Measurements from ENCODE around the gene TMEM18. TPM values are rescaled to one million over a fixed set of nuclear protein-coding genes. Genes with fewer than 3 reads are reported as not detected.

The TMEM18 gene
- total and polyA plus RNA-seq, 9 of the 15 experiments (the other 6 are each of a cell fraction or from before 2014, with no cell fraction given) = 12.8 to 55.9 (median 21.8) TPM

DNA sequence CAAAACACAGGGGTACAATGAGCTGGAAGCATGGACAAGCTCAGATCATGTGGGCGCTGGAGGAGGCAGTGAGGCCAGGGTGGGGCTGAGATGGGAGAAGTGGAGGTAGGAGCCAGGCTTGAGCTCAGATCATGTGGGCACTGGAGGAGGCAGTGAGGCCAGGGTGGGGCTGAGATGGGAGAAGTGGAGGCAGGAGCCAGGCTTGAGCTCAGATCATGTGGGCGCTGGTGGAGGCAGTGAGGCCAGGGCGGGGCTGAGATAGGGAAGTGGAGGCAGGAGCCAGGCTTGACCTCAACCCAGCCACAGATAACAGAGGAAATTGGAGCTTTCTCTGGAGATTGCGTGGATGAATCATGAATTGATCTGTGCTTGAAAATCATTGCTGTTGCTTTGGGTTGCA lies 48.3 kb upstream of the TMEM18 start:
- Histone ChIP-seq H3K36me3 (ENCODE audit: control insufficient read depth, insufficient read depth, low read length) (no peaks in the 10 kb centered on the region), H3K79me2 (ENCODE audit: control insufficient read depth, insufficient read depth, low read length) (no peaks in the 10 kb centered on the region), H3K9me3 (replicated peaks; ENCODE audit: control insufficient read depth, insufficient read depth, low read depth, low read length) (no peaks in the 10 kb centered on the region), H3K4me1 (replicated peaks in 1 of 2; ENCODE audit: control insufficient read depth in 2 of 2, insufficient read depth in 2 of 2, low read length in 2 of 2) (no peaks in the 10 kb centered on the region), H3K27me3 (ENCODE audit: control insufficient read depth in 2 of 2, insufficient read depth in 2 of 2, low read length in 2 of 2) (peaks cover 11 to 37% of the 10 kb centered on the region in 2 experiments), H4K20me1 (replicated peaks; ENCODE audit: control insufficient read depth, insufficient read depth, low read length) (no peaks in the 10 kb centered on the region), H3K9me1 (ENCODE audit: control insufficient read depth, insufficient read depth, low read length) (no peaks in the 10 kb centered on the region), H3K27ac (ENCODE audit: extremely low read depth, low read depth, low read length) (no peak overlapping the region), H3K4me3 (no peak overlapping the region), H3K4me2 (ENCODE audit: insufficient read depth, low read length) (no peak overlapping the region), H2AFZ (ENCODE audit: low read depth, low read length) (no peak overlapping the region), H3K9ac (ENCODE audit: insufficient read depth in 1 of 2, low read depth in 2 of 2, low read length in 2 of 2) (no peak overlapping the region)
- no peak for TF ChIP-seq ZNF445 (CRISPR knock-in tag; IDR thresholded peaks at IDR 0.05; ENCODE audit: low read depth)
- no peak for TF ChIP-seq ATF7 (IDR thresholded peaks at IDR 0.05)
- TF ChIP-seq MAX (CRISPR knock-in tag; IDR thresholded peaks at IDR 0.05) = no peak
- TF ChIP-seq, protein P1, sequence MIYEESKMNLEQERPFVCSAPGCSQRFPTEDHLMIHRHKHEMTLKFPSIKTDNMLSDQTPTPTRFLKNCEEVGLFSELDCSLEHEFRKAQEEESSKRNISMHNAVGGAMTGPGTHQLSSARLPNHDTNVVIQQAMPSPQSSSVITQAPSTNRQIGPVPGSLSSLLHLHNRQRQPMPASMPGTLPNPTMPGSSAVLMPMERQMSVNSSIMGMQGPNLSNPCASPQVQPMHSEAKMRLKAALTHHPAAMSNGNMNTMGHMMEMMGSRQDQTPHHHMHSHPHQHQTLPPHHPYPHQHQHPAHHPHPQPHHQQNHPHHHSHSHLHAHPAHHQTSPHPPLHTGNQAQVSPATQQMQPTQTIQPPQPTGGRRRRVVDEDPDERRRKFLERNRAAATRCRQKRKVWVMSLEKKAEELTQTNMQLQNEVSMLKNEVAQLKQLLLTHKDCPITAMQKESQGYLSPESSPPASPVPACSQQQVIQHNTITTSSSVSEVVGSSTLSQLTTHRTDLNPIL (CRISPR knock-in tag; IDR thresholded peaks at IDR 0.05) = no peak
- TF ChIP-seq POLR2B (IDR thresholded peaks at IDR 0.05; ENCODE audit: low read depth, partially characterized antibody) = no peak
- TF ChIP-seq HLTF (IDR thresholded peaks at IDR 0.05) = no peak
- no peak for TF ChIP-seq SIN3A (IDR thresholded peaks at IDR 0.05; ENCODE audit: borderline replicate concordance in 2 of 2, control insufficient read depth in 1 of 2, low read depth in 2 of 2, low read length in 2 of 2)
- TF ChIP-seq TCFL5 (CRISPR knock-in tag; conservative IDR thresholded peaks at IDR 0.05) = no peak
- TF ChIP-seq ZC3H11A (IDR thresholded peaks at IDR 0.05; ENCODE audit: low read depth, low read length) = no peak
- TF ChIP-seq SNIP1 (IDR thresholded peaks at IDR 0.05; ENCODE audit: low read depth) = no peak
- TF ChIP-seq, protein P2, sequence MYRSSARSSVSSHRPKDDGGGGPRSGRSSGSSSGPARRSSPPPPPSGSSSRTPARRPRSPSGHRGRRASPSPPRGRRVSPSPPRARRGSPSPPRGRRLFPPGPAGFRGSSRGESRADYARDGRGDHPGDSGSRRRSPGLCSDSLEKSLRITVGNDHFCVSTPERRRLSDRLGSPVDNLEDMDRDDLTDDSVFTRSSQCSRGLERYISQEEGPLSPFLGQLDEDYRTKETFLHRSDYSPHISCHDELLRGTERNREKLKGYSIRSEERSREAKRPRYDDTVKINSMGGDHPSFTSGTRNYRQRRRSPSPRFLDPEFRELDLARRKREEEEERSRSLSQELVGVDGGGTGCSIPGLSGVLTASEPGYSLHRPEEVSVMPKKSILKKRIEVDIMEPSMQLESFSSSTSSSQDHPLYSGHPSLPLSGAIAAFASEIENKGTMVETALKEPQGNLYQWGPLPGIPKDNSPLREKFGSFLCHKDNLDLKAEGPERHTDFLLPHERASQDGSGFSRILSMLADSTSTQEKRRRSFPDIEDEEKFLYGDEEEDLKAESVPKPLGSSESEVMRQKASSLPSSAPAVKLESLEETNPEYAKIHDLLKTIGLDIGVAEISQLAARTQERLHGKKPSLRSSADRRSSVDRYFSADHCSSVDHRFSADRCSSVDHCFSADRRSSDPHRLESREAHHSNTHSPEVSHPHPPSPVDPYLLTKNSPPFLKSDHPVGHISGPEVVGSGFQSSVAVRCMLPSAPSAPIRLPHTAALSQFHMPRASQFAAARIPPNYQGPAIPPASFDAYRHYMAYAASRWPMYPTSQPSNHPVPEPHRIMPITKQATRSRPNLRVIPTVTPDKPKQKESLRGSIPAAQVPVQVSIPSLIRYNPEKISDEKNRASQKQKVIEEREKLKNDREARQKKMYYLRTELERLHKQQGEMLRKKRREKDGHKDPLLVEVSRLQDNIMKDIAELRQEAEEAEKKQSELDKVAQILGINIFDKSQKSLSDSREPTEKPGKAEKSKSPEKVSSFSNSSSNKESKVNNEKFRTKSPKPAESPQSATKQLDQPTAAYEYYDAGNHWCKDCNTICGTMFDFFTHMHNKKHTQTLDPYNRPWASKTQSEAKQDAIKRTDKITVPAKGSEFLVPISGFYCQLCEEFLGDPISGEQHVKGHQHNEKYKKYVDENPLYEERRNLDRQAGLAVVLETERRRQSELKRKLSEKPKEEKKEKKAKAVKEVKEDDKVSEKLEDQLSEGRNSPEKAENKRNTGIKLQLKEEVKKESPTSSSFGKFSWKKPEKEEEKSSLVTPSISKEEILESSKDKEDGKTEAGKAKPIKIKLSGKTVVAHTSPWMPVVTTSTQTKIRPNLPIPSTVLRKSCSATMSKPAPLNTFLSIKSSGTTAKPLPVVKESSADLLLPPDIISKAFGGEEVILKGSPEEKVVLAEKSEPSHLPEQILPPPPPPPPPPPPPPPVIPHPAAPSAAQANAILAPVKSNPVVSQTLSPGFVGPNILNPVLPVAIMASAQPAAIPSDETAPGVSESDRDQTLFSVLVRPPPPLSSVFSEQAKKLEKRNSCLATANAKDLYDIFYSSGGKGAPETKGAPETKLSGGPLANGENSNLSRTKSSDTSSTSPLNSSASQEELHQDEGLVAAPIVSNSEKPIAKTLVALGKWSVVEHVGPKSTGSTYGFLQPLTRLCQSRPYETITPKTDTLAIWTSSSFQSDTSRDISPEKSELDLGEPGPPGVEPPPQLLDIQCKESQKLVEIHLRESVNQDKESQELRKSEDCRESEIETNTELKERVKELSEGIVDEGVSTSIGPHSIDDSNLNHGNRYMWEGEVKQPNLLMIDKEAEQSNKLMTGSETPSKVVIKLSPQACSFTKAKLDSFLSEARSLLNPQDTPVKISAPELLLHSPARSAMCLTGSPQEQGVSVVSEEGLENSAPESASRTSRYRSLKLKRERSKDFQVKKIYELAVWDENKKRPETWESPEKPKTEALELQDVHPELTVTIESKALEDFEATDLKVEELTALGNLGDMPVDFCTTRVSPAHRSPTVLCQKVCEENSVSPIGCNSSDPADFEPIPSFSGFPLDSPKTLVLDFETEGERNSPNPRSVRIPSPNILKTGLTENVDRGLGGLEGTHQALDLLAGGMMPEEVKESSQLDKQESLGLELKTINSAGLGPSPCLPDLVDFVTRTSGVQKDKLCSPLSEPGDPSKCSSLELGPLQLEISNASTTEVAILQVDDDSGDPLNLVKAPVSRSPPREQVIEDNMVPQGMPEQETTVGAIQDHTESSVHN (IDR thresholded peaks at IDR 0.05; ENCODE audit: borderline replicate concordance in 1 of 2, low read depth in 1 of 2) = no peak
- TF ChIP-seq ZNF12 (CRISPR knock-in tag; IDR thresholded peaks at IDR 0.05) = no peak
- FAIRE-seq (no peak), DNase-seq (ENCODE audit: extremely low read depth in 1 of 4, low spot score in 3 of 4) (no peak), ATAC-seq (no peak)
- 0% methylated on average over 4 of the region's 4 CpGs for WGBS (ENCODE audit: insufficient coverage, low coverage, missing lambda C conversion rate)
- in situ Hi-C loops (cut with MboI) (no loop called here), intact Hi-C loops (cut with micrococcal nuclease) (no loop called here)
- ChIA-PET CTCF (ENCODE audit: low intra/inter-chr PET ratio) (no interaction called here), POLR2A (interaction anchor here (0.6 to 0.9 kb wide), 3 partner anchors 14 to 777 kb away, joined by 3 to 4 read pairs (median 3); no protein-coding TSS in a partner anchor)
- BruUV-seq (replicated peaks) = no TSS peak

Measured in K562 (cell line).